Neural cell (in vitro differentiated cells): ENCODE results near the gene GRAMD2A. TPM values are rescaled to one million over a fixed set of nuclear protein-coding genes. Genes with fewer than 3 reads are reported as not detected.

Source experiments
- H2AFZ ChIP-seq: fragments of 200-600, 300-800 bp; sonication (generic), shearing (Covaris generic); 2 replicates; pipeline ENCODE4 v1.6.0; 2014; ENCODE audit warnings: low read depth, mild to moderate bottlenecking, antibody characterized with exemption, low read length, moderate library complexity
- H3F3A ChIP-seq: fragments of 200-600 bp; shearing (Covaris generic); 2 replicates; pipeline ENCODE4 v1.6.1; 2016; ENCODE audit warnings: mild to moderate bottlenecking, moderate library complexity, mixed read lengths, antibody characterized with exemption, low read length; ENCODE audit not compliant: insufficient read depth, poor library complexity, severe bottlenecking
- H3K27ac ChIP-seq: fragments of 200-600, 300-800 bp; sonication (generic), shearing (Covaris generic); 2 replicates; pipeline ENCODE4 v1.5.1; 2014; ENCODE audit warnings: mild to moderate bottlenecking, low read length, moderate library complexity
- H3K27me3 ChIP-seq: fragments of 300-800, 200-600 bp; sonication (generic), shearing (Covaris generic); 2 replicates; pipeline ENCODE4 v1.6.0; 2014; ENCODE audit warnings: mild to moderate bottlenecking, low read depth, low read length, moderate library complexity; ENCODE audit not compliant: insufficient read depth
- H3K36me3 ChIP-seq: fragments of 300-800, 200-600 bp; sonication (generic), shearing (Covaris generic); 2 replicates; pipeline ENCODE4 v1.5.1; 2014; ENCODE audit warnings: mild to moderate bottlenecking, antibody characterized with exemption, low read length, moderate library complexity; ENCODE audit not compliant: insufficient read depth
- H3K4me2 ChIP-seq: fragments of 300-800, 200-600 bp; sonication (generic), shearing (Covaris generic); 2 replicates; pipeline ENCODE4 v1.6.0; 2014; ENCODE audit warnings: mild to moderate bottlenecking, low read length
- H3K4me3 ChIP-seq: fragments of 300-800, 200-600 bp; sonication (generic), shearing (Covaris generic); 2 replicates; pipeline ENCODE4 v1.5.1; 2014; ENCODE audit warnings: mild to moderate bottlenecking, low read length, moderate library complexity
- H3K79me2 ChIP-seq: fragments of 200-600 bp; shearing (Covaris generic); replicated peaks from 2 replicates; pipeline ENCODE4 v1.6.0; 2014; ENCODE audit warnings: mild to moderate bottlenecking, low read length, moderate library complexity; ENCODE audit not compliant: insufficient read depth
- H3K9ac ChIP-seq: fragments of 300-800, 200-600 bp; sonication (generic), shearing (Covaris generic); 2 replicates; pipeline ENCODE4 v1.6.1; 2016; ENCODE audit warnings: mild to moderate bottlenecking, low read length, mixed read lengths
- H3K9me2 ChIP-seq: fragments of 200-600 bp; shearing (Covaris generic); 2 replicates; pipeline ENCODE4 v1.6.1; 2016; ENCODE audit warnings: mild to moderate bottlenecking, low read length, mixed read lengths; ENCODE audit not compliant: insufficient read depth
- H3K9me3 ChIP-seq: fragments of 200-600, 300-800 bp; sonication (generic), shearing (Covaris generic); 2 replicates; pipeline ENCODE4 v1.6.1; 2016; ENCODE audit warnings: mild to moderate bottlenecking, mixed run types, low read length, moderate library complexity, mixed read lengths
- H4K20me1 ChIP-seq: fragments of 200-600 bp; shearing (Covaris generic); 2 replicates; pipeline ENCODE4 v1.6.1; 2016; ENCODE audit warnings: mild to moderate bottlenecking, mixed run types; ENCODE audit not compliant: insufficient read depth
- EP300 ChIP-seq: fragments of 450-650 bp; conservative IDR thresholded peaks from 2 replicates; pipeline ENCODE4 v1.6.1; 2014; ENCODE audit warnings: antibody characterized with exemption, mild to moderate bottlenecking, moderate library complexity; ENCODE audit not compliant: poor library complexity, severe bottlenecking
- EZH2 ChIP-seq: fragments of 200-600, 300-800 bp; shearing (Covaris generic), sonication (generic); IDR thresholded peaks from 2 replicates; pipeline ENCODE4 v1.6.1; 2014; ENCODE audit warnings: antibody characterized with exemption, low read length, borderline replicate concordance, mild to moderate bottlenecking; ENCODE audit not compliant: insufficient read depth, poor library complexity, severe bottlenecking
- MXI1 ChIP-seq: fragments of 450-650 bp; conservative IDR thresholded peaks from 2 replicates; pipeline ENCODE4 v1.6.1; 2014; ENCODE audit warnings: antibody characterized with exemption, mild to moderate bottlenecking; ENCODE audit not compliant: poor library complexity, severe bottlenecking
- POLR2AphosphoS5 ChIP-seq: IDR thresholded peaks from 2 replicates; pipeline ENCODE4 v1.6.1; 2012
- RAD21 ChIP-seq: fragments of 450-650 bp; conservative IDR thresholded peaks from 2 replicates; pipeline ENCODE4 v1.6.1; 2014; ENCODE audit warnings: antibody characterized with exemption, mild to moderate bottlenecking, moderate library complexity
- SMC3 ChIP-seq: fragments of 450-650 bp; conservative IDR thresholded peaks from 2 replicates; pipeline ENCODE4 v1.6.1; 2014; ENCODE audit warnings: antibody characterized with exemption, mild to moderate bottlenecking, moderate library complexity; ENCODE audit not compliant: poor library complexity
- TAF1 ChIP-seq: IDR thresholded peaks from 2 replicates; pipeline ENCODE4 v1.6.1; 2012; ENCODE audit warnings: low read depth
- polyA plus RNA-seq: library from polyadenylated mRNA; depleted of rRNA; stranded (reverse); fragments of >200 nt; gene quantifications from 2 replicates; pipeline ENCODE4 v1.2.3, GENCODE V29; 2014
- TF ChIP-seq, protein P1 (sequence below): fragments of 450-650 bp; IDR thresholded peaks from 2 replicates; pipeline ENCODE4 v1.5.1; 2014; ENCODE audit warnings: antibody characterized with exemption, mild to moderate bottlenecking, moderate library complexity; ENCODE audit not compliant: poor library complexity, severe bottlenecking
- TF ChIP-seq, protein P2 (sequence below): IDR thresholded peaks from 2 replicates; pipeline ENCODE4 v1.6.1; 2012; ENCODE audit warnings: borderline replicate concordance

GRAMD2A gene
- polyA plus RNA-seq, 1 donor from 2014 or later = 1.9 TPM

DNA sequence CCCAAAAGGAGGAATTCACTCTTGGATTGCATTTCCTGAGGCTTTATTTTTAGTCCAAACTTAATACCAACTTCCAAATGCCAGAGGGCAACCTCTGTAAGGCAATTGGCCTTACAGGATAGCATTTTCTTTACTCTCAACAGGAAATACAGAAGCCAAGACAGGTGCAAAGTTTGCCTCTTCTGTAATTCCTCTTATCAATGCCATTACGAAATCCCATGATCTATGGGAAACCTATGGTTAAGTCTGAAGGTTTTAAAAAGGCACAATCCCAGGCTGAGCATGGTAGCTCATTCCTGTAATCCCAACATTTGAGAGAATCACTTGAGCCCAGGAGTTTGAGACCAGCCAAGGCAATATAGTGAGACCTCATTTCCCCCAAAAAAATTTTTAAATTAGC is 18.5 kb upstream of the GRAMD2A start:
- Histone ChIP-seq H3K36me3 (peaks cover 6% of the 10 kb centered on the region), H3K27ac (no peak overlapping the region), H3K4me2 (no peak overlapping the region), H3K9me2 (no peaks in the 10 kb centered on the region), H3F3A (no peaks in the 10 kb centered on the region), H4K20me1 (no peaks in the 10 kb centered on the region), H2AFZ (no peak overlapping the region), H3K27me3 (no peaks in the 10 kb centered on the region), H3K4me3 (no peak overlapping the region), H3K9ac (no peak overlapping the region), H3K79me2 (peaks cover 14% of the 10 kb centered on the region), H3K9me3 (no peaks in the 10 kb centered on the region)
- TF ChIP-seq RAD21 (no peak), POLR2AphosphoS5 (no peak), SMC3 (no peak), EP300 (no peak), TAF1 (no peak), MXI1 (no peak), EZH2 (no peak)
- TF ChIP-seq, protein P1, sequence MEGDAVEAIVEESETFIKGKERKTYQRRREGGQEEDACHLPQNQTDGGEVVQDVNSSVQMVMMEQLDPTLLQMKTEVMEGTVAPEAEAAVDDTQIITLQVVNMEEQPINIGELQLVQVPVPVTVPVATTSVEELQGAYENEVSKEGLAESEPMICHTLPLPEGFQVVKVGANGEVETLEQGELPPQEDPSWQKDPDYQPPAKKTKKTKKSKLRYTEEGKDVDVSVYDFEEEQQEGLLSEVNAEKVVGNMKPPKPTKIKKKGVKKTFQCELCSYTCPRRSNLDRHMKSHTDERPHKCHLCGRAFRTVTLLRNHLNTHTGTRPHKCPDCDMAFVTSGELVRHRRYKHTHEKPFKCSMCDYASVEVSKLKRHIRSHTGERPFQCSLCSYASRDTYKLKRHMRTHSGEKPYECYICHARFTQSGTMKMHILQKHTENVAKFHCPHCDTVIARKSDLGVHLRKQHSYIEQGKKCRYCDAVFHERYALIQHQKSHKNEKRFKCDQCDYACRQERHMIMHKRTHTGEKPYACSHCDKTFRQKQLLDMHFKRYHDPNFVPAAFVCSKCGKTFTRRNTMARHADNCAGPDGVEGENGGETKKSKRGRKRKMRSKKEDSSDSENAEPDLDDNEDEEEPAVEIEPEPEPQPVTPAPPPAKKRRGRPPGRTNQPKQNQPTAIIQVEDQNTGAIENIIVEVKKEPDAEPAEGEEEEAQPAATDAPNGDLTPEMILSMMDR = no peak
- TF ChIP-seq, protein P2, sequence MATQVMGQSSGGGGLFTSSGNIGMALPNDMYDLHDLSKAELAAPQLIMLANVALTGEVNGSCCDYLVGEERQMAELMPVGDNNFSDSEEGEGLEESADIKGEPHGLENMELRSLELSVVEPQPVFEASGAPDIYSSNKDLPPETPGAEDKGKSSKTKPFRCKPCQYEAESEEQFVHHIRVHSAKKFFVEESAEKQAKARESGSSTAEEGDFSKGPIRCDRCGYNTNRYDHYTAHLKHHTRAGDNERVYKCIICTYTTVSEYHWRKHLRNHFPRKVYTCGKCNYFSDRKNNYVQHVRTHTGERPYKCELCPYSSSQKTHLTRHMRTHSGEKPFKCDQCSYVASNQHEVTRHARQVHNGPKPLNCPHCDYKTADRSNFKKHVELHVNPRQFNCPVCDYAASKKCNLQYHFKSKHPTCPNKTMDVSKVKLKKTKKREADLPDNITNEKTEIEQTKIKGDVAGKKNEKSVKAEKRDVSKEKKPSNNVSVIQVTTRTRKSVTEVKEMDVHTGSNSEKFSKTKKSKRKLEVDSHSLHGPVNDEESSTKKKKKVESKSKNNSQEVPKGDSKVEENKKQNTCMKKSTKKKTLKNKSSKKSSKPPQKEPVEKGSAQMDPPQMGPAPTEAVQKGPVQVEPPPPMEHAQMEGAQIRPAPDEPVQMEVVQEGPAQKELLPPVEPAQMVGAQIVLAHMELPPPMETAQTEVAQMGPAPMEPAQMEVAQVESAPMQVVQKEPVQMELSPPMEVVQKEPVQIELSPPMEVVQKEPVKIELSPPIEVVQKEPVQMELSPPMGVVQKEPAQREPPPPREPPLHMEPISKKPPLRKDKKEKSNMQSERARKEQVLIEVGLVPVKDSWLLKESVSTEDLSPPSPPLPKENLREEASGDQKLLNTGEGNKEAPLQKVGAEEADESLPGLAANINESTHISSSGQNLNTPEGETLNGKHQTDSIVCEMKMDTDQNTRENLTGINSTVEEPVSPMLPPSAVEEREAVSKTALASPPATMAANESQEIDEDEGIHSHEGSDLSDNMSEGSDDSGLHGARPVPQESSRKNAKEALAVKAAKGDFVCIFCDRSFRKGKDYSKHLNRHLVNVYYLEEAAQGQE = no peak

DNA sequence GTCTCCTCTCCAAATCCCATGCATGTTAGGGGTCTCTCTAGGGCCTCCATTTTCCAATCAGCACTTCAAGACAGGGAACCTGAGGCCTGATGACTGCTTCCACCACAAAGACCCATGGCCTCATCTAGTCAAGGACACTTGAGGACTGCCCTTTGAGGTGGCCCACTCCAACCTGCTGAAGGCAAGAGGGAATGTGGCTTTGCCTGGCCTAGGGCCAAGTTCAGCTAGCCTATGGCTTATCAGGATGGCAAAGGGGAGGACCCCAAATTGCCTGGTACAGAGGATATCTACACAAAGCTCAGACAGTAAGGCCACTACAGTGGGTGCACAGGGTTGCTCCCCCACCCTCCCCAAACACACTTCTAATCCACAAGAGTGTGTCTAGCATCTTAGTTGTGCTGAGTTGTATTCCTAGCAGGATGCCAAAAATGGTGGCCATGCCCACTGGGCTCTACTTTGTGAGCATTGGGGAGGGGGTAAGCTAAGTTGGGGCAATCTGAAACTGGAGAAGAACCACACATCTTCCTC is 10.0 kb upstream of the GRAMD2A start:
- no peak overlapping the region for H3K9ac ChIP-seq
- TF ChIP-seq EZH2 (no peak), POLR2AphosphoS5 (no peak), RAD21 (no peak), MXI1 (no peak), TAF1 (no peak), EP300 (no peak), SMC3 (no peak)
- TF ChIP-seq, protein P2 = no peak
- TF ChIP-seq, protein P1 = no peak
- H3K36me3 ChIP-seq = peaks cover 7% of the 10 kb centered on the region
- H3K9me3 ChIP-seq = no peaks in the 10 kb centered on the region
- H3F3A ChIP-seq = no peaks in the 10 kb centered on the region
- H3K4me3 ChIP-seq = no peak overlapping the region
- H3K79me2 ChIP-seq = no peaks in the 10 kb centered on the region
- H3K27ac ChIP-seq = no peak overlapping the region
- H4K20me1 ChIP-seq = no peaks in the 10 kb centered on the region
- no peaks in the 10 kb centered on the region for H3K9me2 ChIP-seq
- H2AFZ ChIP-seq = no peak overlapping the region
- no peaks in the 10 kb centered on the region for H3K27me3 ChIP-seq
- no peak overlapping the region for H3K4me2 ChIP-seq
